HG03045 (cell line): ENCODE data around the gene DFFA.
A peak's percentile ranks its signal among the peaks of the same experiment; 100 is the strongest.
"Not testable (repeated sequence)": the region's sequence is repeated elsewhere in the genome, so short reads cannot be mapped to it uniquely, and the experiment has no call there.

Experiments
- ATAC-seq: cut with Tn5 transposase; IDR thresholded peaks from one replicate; pipeline ENCODE4 v1.9.1; 2021; ENCODE audit warnings: mild to moderate bottlenecking, moderate library complexity; ENCODE audit not compliant: unreplicated experiment

Gene DFFA

GRCh38 chr1:10506046-10506676, 33.8 kb upstream of the DFFA start:
- ATAC-seq: not testable (repeated sequence)

GRCh38 chr1:10504249-10504648, 31.9 kb upstream of the DFFA start:
- no peak for ATAC-seq

GRCh38 chr1:10502206-10502605, 29.9 kb upstream of the DFFA start:
- no peak for ATAC-seq

GRCh38 chr1:10498231-10498630, 25.9 kb upstream of the DFFA start:
- ATAC-seq: no peak

GRCh38 chr1:10497109-10497508, 24.8 kb upstream of the DFFA start:
- ATAC-seq: no peak

GRCh38 chr1:10495952-10496351, 23.6 kb upstream of the DFFA start:
- no peak for ATAC-seq

GRCh38 chr1:10495475-10495817, 23.1 kb upstream of the DFFA start:
- no peak for ATAC-seq

GRCh38 chr1:10494754-10495474, 22.6 kb upstream of the DFFA start:
- peak; percentile 64 for ATAC-seq

- ATAC-seq: no peak
Observed at GRCh38 chr1:10494418-10494753, 22.1 kb upstream of the DFFA start.

GRCh38 chr1:10490286-10490970, 18.1 kb upstream of the DFFA start:
- ATAC-seq: no peak

GRCh38 chr1:10489291-10490055, 17.1 kb upstream of the DFFA start:
- ATAC-seq: no peak

GRCh38 chr1:10484521-10484920, 12.2 kb upstream of the DFFA start:
- no peak for ATAC-seq

- no peak for ATAC-seq
Observed at GRCh38 chr1:10480614-10481013, 8.3 kb upstream of the DFFA start.

GRCh38 chr1:10479296-10479695, 7.0 kb upstream of the DFFA start:
- no peak for ATAC-seq

- ATAC-seq: no peak
Observed at GRCh38 chr1:10475510-10475909, 3.2 kb upstream of the DFFA start.

- peak; percentile 58 for ATAC-seq
Observed at GRCh38 chr1:10474613-10475507, 2.5 kb upstream of the DFFA start, which contains the start of gene PEX14. Gene PEX14 (plus strand): TSS chr1:10474950. CDS start chr1:10474967, 17 bp downstream.

- not testable (repeated sequence) for ATAC-seq
Observed at GRCh38 chr1:10474309-10474612, 1.9 kb upstream of the DFFA start.

- ATAC-seq: no peak
Observed at GRCh38 chr1:10473145-10473765, 926 bp upstream of the DFFA start.

GRCh38 chr1:10471411-10472219, 714 bp downstream of the DFFA start:
- ATAC-seq: no peak
